ENCODE results near the gene TFAP2E. TPM values are rescaled to one million over a fixed set of nuclear protein-coding genes. Genes with fewer than 3 reads are reported as not detected.

Gene TFAP2E
- total RNA-seq, 2 donors from 2014 or later = 0.62 to 0.66 TPM

GRCh38 chr1:35561297-35561971, 11.7 kb upstream of the TFAP2E start:
- no peak for TF ChIP-seq CTCF (conservative IDR thresholded peaks at IDR 0.05)
- no peaks in the 10 kb centered on the region for H3K27me3 ChIP-seq (ENCODE audit: control insufficient read depth, insufficient read depth, low read length, poor library complexity, severe bottlenecking)
- Mint-ChIP-seq H3K27ac (no peak overlapping the region), H3K36me3 (ENCODE audit: low read depth) (peaks cover 25% of the 10 kb centered on the region), H3K4me3 (no peak overlapping the region), H3K4me1 (peaks cover 6% of the 10 kb centered on the region), H3K9me3 (no peaks in the 10 kb centered on the region), H3K27me3 (ENCODE audit: insufficient read depth) (no peaks in the 10 kb centered on the region)
- no peak overlapping the region for H3K27ac ChIP-seq (ENCODE audit: low read depth, low read length)
- no peak for DNase-seq
- no peak overlapping the region for H3K9ac ChIP-seq (ENCODE audit: extremely low read depth, low read length, poor library complexity, severe bottlenecking)
- peaks cover 22% of the 10 kb centered on the region for H3K36me3 ChIP-seq (ENCODE audit: control insufficient read depth, insufficient read depth, low read length)
- WGBS, 2 experiments (ENCODE audit: insufficient coverage in 1 of 2, insufficient read length in 1 of 2) = 89 to 98% methylated on average over 6 to 11 of the region's 11 CpGs
- H3K4me1 ChIP-seq (ENCODE audit: control insufficient read depth, insufficient read depth, low read length) = peaks cover 4% of the 10 kb centered on the region
- H3K9me3 ChIP-seq (ENCODE audit: control insufficient read depth, low read length) = no peaks in the 10 kb centered on the region
- H3K4me3 ChIP-seq (ENCODE audit: low read length) = no peak overlapping the region

GRCh38 chr1:35561972-35562680, 11.0 kb upstream of the TFAP2E start:
- no peak for TF ChIP-seq CTCF (conservative IDR thresholded peaks at IDR 0.05)
- Mint-ChIP-seq H3K27me3 (ENCODE audit: insufficient read depth) (no peaks in the 10 kb centered on the region), H3K36me3 (ENCODE audit: low read depth) (peaks cover 28% of the 10 kb centered on the region), H3K4me1 (peaks cover 3% of the 10 kb centered on the region), H3K4me3 (no peak overlapping the region), H3K9me3 (no peaks in the 10 kb centered on the region), H3K27ac (no peak overlapping the region)
- H3K9me3 ChIP-seq (ENCODE audit: control insufficient read depth, low read length) = no peaks in the 10 kb centered on the region
- H3K9ac ChIP-seq (ENCODE audit: extremely low read depth, low read length, poor library complexity, severe bottlenecking) = no peak overlapping the region
- no peak overlapping the region for H3K27ac ChIP-seq (ENCODE audit: low read depth, low read length)
- WGBS, 2 experiments (ENCODE audit: insufficient coverage in 1 of 2, insufficient read length in 1 of 2) = 93 to 98% methylated on average over 6 to 15 of the region's 15 CpGs
- no peaks in the 10 kb centered on the region for H3K27me3 ChIP-seq (ENCODE audit: control insufficient read depth, insufficient read depth, low read length, poor library complexity, severe bottlenecking)
- DNase-seq = no peak
- peaks cover 22% of the 10 kb centered on the region for H3K36me3 ChIP-seq (ENCODE audit: control insufficient read depth, insufficient read depth, low read length)
- H3K4me1 ChIP-seq (ENCODE audit: control insufficient read depth, insufficient read depth, low read length) = peaks cover 4% of the 10 kb centered on the region
- H3K4me3 ChIP-seq (ENCODE audit: low read length) = no peak overlapping the region

GRCh38 chr1:35563166-35563565, 9.9 kb upstream of the TFAP2E start:
- no peaks in the 10 kb centered on the region for H3K27me3 ChIP-seq (ENCODE audit: control insufficient read depth, insufficient read depth, low read length, poor library complexity, severe bottlenecking)
- peaks cover 4% of the 10 kb centered on the region for H3K4me1 ChIP-seq (ENCODE audit: control insufficient read depth, insufficient read depth, low read length)
- 93 to 100% methylated on average over 2 to 12 of the region's 12 CpGs for WGBS, 2 experiments (ENCODE audit: insufficient coverage in 1 of 2, insufficient read length in 1 of 2)
- Mint-ChIP-seq H3K9me3 (no peaks in the 10 kb centered on the region), H3K36me3 (ENCODE audit: low read depth) (peaks cover 28% of the 10 kb centered on the region), H3K4me1 (peaks cover 7% of the 10 kb centered on the region), H3K4me3 (no peak overlapping the region), H3K27ac (no peak overlapping the region), H3K27me3 (ENCODE audit: insufficient read depth) (peaks cover 3% of the 10 kb centered on the region)
- H3K36me3 ChIP-seq (ENCODE audit: control insufficient read depth, insufficient read depth, low read length) = peaks cover 22% of the 10 kb centered on the region
- DNase-seq = no peak
- TF ChIP-seq CTCF (conservative IDR thresholded peaks at IDR 0.05) = no peak
- no peak overlapping the region for H3K27ac ChIP-seq (ENCODE audit: low read depth, low read length)
- no peak overlapping the region for H3K4me3 ChIP-seq (ENCODE audit: low read length)
- no peak overlapping the region for H3K9ac ChIP-seq (ENCODE audit: extremely low read depth, low read length, poor library complexity, severe bottlenecking)
- no peaks in the 10 kb centered on the region for H3K9me3 ChIP-seq (ENCODE audit: control insufficient read depth, low read length)
